Measurements from ENCODE around the gene UQCRC1.

UQCRC1 gene

DNA sequence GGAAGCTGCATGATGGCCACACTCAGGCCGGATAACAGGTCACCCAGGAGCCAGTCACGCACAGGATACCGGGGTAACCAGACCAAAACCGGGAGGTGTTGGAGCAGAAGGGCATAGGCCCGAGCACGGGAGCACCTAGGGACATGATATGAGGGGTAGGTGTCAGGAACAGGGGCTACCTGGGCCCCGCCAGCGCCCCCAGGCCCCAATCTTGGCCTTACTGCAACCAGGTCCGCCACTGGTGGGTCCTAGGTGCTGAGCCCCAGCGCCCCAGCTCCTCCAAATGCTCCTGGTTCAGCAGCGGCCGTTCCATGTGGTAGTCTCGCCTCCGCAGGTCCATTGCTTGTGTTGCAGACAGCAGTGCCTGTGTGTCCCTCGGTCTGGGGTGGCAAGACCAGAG lies 23.8 kb upstream of the UQCRC1 start:
- no peak for DNase-seq

DNA sequence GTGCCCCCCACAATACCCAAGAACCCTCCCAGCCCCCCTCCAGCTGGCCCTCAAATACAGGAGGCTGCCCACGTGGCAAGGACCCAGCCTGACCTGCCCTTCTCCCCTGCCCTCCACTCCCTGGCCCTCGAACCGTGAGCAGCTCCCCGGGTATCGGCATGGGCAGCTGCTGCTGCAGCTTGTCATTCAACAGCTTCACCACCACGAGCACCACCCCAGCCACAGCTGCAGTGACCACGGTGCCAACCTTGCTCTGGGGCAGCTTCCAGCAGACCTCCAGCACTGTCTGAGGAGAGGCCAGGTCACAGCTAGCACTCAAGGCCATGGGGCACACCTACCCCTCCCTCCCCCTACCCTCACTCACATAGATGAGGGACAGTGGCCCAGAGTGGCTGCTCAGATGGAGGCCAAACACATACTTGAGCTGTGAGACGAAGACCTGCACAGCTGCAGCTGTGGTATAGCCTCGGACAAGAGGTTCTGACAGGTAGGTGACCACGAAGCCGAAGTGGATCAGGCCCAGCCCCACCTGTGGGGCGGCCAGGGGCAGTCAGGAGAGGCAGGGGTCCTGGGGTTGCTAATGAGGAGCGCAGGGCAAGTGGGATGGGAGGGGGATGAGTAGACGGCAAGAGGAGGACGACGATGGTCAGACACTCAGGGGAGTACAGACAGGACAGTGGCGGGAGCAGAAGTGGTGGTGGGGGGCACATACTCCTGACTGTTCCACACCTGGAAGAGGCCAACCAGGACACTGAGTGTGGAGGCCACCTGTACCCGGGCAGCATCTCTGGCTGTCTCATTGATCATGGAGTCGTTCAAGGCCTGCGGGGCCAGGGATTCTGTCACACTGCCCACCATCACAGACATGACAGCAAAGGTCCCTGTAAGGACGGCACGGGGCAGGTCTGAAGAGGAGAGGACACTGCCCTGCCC lies 22.3 kb upstream of the UQCRC1 start:
- DNase-seq: no peak

DNA sequence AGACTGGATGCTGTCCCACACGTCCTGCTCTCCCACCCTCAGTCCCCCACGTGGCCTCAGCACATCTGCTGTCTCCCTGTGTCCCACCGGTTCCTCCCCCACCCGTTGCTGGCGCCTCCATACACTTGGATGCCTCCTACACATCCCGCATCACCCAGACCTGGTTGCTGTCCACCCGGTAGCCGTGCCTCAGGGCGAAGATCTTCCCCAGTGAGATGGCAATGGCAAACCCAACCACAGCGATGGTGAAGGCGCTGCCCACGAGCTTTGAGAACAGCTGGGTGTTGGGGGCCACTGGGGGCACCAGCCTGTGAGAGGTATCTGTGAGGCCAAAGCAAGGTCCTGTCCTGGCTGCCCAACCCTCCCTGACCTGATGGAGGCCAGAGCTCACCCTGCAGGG lies 21.4 kb upstream of the UQCRC1 start:
- DNase-seq: no peak

DNA sequence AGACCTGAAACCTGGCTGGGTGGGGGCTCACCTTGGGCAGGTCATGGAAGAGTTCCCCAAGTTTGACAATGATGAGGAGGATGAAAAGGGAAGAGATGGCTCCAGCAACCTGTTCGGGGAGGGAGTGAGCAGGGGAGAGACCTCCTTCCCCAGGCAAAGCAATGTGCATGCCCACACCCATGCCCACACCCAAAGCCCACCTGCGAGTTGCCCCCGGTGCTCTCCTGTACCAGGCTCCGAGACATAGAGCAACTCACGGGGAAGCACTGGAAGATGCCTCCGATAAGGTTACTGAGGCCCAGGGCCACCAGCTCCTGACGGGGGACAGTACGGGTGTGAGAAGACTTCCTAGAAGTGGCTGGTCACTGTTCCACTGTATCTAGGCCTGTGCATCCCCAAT lies 21.0 kb upstream of the UQCRC1 start:
- DNase-seq: no peak

DNA sequence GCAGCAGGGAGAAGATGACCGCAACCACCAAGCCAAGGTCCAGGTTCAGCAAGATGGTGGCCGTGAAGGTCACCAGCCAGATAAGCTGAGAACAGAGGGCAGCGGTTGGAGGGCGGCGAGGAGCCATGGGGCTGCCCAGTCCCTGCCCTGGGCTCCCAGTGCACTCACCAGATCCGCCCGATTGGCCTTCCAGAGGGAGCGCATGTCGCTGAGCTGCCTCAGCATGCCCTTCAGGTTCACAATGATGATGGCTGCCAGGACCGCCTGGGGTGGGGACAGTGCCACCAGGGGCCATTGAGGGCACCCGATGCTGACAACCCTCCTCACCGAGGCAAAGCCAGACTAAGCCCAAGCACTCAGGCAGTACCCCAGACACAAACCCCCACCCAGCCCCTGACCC lies 20.4 kb upstream of the UQCRC1 start:
- no peak for DNase-seq

DNA sequence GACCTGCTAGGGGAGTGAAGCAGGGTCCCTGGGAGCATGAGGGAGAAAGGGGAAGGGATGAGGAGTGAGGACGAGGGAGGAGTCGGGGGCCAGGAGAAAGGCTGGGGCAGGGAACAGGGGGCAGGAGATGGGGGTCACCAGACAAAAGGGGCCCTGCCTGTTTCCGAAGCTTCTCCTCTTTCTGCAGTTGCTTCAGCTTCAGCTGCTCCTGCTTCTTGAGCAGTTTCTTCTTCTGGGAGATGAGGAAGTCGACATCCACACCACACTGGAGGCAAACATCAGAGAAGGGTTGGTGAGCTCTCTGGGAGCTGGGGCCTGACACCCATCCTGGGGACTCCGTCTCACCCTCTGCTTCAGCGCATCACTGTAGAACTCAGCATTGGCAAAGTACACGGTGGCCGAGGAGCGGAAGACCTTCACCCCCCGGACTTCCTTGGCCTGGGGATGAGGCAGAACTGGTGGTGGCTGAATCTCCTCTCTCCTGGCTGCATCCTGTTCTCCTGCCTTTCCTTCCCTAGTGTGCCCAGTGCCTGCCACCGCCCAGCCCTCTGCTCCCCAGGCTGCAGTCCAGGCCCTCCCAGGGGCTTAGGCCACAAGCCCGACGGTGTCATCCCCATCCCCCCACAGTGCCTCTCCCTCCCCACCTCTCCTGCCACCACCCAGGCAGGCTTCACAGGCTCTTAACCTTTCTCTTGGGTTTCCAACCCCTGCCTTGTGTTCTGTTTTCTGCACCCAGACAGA lies 19.0 kb upstream of the UQCRC1 start:
- DNase-seq: no peak

DNA sequence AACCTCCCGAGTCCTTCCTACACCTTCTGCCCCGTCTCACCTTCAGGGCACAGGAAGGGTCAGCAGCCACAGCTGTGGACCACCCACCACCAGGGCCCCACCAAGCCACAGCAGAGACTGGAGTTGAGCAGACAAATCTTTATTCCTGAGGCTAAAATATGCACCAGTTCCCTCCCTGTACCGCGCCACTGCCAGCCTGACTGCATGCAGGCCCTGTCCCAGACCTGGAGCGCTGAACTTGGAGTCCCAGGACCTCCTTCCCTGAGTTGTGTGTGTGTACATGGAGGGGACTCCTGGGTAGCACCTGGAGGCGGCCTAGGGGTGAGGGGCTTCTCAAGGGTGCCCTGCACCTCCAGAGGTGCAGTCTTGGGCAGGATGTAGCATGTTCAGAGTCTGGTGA lies 16.2 kb upstream of the UQCRC1 start:
- no peak for DNase-seq

DNA sequence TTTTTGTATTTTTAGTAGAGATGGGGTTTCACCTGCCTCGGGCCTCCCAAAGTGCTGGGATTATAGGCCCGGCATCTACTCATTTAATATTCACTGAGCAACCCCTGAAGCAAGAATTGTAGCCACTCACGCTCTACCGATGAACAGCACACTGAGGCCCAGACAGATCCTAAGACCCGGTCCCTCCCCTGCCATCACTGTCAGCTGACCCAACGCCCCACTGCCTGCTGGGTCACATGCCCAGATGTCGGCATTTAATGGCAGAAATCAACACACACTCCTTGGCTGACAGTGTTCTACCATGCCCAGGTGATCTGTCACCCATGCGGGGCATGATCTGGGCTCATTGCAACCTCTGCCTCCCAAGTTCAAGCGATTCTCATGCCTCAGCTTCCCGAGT lies 15.3 kb upstream of the UQCRC1 start:
- DNase-seq: no peak

DNA sequence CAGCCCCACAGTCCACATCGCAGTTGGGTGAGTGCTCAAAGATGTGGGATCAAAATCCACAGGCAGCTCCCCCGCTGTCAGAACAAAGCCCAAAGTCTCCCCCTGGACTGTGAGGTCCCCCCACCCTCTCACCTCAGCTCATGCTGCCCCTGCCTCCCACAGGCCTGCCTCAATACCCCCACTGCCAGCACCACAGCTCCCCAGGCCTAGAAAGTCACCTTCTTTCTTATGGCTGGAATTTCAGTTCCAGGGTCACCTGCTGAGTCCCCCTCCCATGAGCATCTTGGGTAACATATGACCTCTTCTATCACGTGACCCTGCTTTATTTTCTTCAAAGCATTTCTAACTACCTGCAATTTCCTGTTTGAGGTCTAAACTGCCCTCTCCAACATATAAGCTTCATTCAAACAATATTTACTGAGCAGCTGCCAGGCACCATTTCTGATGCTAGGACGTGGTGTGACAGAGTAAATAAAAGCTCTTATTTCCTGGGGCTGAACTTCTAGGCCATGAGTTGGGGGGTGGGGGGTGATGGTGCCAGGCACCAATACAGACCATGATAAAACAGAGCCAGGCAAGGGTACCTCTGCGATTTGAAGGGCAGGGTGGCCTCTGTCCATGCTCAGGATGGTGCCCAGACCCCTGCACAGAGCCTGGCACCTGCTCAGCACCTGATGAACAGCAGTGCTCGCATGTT lies 14.6 kb upstream of the UQCRC1 start:
- DNase-seq: no peak

DNA sequence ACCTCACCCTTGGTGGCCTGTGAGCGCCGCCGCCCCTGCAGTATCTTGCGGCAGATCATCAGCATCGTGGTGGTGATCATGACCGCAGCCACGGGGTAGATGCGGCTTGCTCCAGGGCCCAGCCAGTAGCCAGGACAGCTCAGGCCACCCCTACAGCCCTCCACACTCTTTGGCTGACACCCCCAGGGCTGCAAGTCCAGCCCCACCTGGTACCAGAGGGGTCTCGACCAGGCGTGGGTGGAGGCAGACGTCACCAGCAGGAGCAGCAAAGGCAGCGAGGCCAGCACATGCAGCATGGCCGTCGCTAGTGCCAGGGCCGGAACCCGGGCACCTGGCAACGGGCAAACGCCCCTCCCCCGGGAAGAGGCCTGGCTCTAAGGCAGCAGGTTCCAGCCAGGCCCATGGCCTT lies 12.0 kb upstream of the UQCRC1 start, which contains the start of gene TMEM89:
TSS of gene TMEM89 (minus strand) at position 309 of the 409 bp plus-strand sequence. CDS start at position 296, 13 bp downstream.
- DNase-seq: no peak

DNA sequence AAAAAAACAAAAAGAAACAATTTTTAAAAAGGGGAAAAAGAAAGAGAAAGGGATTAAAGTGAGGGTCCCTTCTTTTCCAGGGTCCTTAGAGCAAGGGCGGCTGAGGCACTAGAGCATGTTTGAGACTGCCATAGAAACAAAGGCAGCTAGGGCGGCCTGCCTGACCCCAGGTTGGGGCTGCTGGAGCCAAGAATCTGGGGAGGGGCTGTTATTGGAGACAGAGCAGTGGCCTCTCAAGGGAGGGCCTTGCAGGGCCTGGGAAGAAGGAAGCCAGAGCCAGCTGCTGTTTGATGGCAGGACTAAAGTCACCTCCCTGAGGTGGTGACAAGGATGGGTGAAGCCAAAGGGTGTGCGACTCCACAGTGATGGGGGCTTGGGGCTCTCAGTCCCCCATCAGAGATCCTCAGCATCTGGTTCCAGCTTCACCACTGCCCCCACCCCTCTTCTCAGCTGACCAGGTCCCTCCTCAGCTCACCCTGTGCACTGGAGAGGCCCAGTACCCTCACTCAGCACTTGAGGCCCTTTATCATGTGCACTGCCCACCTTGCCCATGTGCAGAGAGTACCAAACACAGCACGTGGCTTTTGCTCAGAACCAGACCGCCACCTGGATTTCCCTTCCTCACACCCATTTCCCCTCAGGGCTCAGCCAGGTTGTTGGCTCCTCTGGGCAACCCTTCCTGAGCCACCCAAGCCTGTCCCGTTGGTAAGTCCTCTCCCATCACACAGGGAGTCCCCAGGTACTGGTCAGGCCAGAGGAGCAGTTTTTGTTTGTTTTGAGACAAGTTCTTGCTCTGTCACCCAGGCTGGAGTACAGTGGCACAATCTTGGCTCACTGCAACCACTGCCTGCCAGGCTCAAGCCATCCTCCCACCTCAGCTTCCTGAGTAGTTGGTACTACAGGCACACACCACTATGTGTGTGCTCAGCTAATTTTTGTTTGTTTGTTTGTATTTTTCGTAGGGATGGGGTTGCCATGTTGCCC lies 10.4 kb upstream of the UQCRC1 start:
- no peak for DNase-seq

DNA sequence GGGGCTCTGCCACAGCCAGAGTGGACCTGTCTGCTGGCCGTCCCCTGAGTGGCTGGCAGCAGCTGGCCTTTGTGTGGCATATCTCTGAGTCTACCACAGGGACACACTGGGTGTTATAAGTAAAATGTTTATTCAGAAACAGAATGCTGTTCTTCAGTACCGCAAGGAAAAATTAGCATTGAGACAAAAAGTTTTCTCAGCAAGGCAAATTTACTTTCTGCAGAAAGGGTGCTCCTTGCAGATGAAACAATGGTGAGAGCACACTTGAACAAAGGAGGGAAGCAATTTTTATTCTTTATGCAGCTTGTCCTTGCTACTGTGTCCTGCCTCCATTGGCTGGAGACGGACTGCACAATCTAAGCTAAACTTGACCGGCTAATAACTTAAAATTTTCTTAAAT lies 8.1 kb upstream of the UQCRC1 start:
- DNase-seq: no peak

DNA sequence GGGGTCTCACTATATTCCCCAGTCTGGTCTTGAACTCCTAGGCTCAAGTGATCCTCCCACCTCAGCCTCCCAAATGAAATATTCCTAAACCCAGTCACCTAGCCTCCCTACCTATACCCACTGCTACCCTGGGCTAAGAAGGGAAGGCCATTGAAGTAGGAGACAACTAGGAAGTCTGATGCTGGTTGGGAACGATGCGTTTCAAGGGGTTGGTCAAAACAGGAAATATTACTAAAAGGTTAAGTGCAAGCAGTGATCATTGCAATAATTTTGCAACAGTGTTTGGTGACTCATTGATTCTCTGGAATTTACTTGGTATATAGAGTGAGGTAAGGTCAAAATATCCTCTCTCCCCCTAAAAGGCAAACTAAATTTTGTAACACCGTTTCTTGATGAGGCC lies 4.6 kb upstream of the UQCRC1 start:
- DNase-seq: no peak

DNA sequence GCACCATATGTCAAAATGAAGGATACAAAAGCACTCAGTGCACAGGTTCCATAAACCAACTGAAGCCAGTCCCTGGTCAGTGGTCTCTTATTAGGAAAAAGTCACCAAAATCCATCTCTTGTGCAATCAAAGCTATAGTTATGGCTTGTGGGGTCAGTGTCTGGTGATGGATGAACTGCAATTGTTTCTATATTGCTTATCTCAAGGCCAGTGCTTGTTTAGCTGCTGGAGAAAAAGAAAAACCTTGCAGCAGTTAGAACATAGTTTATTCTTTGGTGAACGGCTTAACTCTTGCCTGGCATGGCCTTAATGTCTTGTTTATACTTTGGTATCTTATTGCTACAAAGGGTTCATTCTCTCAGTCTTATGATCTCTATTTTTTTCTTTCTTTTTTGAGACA lies 2.9 kb upstream of the UQCRC1 start:
- DNase-seq: no peak

DNA sequence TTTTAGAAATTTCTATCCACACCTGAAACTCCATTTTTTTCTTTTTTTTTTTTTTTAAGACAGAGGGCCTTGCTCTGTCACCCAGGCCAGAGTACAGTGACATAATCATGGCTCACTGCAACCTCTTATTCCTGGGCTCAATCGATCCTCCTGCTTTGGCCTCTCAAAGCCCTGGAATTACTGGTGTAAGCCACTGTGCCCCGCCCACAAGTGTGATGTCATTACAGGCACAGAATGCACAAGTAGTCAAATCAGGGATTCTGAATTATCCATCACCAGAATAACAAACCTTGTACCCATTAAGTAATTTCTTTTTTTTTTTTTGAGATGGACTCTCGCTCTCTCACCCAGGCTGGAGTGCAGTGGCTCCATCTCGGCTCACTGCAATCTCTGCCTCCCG lies 1.9 kb downstream of the UQCRC1 start:
- DNase-seq: no peak

DNA sequence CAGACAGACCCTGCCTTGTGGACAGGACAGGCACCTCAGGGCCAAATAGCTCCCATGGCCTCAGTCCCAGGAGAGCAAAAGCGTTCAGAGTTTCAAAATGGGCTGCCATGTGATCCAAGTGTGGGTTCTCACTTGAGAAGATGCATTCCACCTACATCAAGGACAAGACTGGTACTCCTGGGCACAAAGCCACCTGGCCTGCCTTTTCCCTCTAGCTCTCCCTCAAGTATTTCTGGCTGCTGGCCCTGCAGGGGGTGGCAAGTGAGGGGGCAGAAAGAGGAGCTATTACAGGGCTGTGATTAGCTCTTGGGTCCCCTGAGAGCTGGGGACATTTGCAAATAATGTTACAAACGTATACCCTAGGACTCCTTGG lies 7.8 kb downstream of the UQCRC1 start:
- DNase-seq: no peak

DNA sequence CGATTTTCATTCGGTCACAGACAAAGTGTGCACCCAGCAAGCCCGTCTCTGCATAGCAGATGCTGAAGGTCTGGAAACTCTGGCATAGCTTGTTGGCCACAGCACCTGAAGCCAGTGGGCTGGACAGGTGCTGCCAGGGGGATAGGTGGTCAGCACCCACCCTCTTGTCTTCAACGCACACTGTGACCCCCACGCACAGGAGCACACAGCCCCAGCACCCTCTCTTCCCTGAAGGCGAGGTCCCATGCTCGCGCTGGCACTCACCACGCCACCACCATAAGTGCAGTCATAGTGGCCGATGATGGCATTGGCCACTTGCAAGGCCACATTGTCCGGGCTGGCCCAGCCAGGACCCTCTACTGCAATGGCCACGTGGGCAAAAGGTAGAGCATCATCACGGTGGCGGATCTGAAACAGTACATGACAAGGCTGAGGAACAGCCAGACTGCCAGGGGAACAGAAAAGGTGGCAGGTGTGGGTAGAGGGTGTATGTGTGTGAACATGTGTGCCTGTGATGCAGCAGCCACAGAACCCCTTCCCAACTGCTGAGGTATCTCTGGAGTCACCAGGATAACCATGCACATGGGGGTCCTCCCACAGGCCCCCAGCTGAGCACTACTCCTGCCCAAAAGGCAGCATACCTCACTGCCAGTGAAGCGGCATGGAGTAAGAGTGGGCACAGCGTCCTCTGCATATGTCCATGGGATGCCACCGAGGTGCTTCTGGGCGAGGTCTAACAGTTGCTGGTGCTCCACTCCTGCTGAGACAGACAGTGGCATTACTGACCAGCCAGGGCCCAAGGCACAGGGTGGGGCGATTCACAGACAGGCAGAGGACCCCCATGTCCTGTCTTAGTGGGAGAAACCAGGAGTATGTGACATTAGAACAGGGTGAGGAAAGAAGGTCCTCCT lies 8.5 kb downstream of the UQCRC1 start:
- no peak for DNase-seq

DNA sequence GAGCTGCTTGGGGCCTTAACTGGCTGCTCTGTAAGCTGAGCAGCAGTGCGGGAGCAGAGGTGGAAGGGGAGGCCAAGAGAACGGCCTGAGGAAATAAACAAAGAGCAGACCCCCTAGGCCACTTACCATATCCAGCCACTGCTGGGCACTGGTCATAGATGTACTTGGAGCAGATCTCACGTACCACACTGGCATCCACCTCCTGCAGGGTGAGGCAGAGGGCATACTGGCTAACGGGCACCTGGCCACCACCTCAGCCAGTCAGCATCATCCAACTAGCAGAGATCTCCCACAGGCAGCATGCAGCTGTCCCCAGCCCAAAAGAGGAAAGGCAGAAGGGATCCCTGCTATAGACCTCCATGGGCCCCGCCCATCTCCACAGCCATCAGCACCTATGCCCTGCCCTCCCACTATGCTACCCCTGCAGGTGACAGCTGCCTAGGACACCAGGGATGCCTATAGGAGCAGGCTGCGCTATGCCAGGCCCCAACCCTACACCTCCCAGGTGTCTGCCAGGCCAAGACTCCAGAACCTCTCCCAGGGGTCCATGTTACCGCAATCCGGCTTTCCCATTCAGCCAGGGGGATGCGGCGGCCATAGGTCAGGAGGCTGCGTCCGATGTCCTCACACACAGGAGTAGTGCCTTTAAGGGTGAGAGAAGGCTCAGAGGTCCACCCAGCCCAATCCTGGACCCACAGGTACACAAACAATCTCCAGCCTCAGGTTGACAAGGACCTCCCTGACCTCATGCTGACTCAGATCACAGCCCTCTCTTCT lies 9.7 kb downstream of the UQCRC1 start:
- no peak for DNase-seq

DNA sequence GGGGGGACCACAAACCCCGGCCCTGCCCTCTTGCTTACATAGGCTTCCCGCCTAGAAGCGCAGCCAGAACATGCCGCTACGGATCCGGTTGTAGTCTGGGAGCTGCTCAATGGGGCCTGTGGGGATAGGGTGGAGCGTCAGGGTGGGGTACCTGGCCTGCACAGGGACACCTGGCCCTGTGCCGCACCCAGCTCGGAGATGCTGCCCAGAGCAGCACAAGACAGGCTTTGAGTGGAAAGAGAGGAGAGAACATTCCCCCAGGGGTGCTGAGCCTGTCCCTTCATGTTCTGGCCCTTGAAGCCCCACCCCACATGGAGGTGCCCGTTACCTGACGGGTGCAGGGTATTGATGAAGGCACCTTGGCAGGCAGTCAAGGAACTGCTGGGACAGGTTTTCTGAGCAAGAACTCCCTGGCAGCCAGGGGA lies 10.4 kb downstream of the UQCRC1 start:
- no peak for DNase-seq

DNA sequence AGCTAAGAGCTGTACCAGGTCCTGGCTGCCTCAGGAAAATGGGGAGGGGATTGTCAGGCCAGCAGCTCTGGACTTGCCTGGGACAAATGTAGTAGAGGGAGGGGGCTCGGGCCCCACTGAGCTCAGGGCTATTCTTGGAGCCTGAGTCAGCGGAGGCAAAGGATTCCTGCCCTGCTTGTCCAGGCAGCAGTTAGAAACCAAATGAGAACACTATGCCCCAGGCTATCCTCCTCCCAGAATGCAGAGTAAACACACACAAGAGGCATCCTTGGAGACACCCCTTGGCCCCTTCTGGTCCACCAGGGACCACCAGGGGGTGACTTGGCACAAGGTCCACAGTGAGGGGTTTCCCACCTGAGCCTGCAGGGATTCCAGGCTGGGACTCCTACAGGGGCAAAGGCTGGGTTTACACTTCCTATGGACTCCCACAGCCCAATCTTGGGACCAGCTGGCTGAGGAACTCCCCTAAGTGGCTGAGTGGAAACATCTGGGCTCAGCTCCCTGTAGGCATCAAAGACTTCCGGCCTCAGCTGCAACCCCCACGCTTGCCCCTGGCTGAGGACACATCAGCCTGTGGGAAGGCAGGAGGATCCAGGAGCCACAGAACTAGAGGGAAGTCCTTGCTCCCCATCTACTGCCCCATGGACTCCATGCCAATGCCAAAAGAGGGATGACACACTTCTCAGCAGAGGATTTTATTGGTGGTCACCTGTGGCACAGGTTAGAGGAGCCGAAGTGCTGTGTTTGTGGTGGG lies 10.9 kb downstream of the UQCRC1 start:
- no peak for DNase-seq
